A549 (cell line): ENCODE results near the gene DLK2. TPM values are rescaled to one million over a fixed set of nuclear protein-coding genes. Genes with fewer than 3 reads are reported as not detected.

Source experiments
- ATAC-seq, 2 experiments: fragments of 200-7000 bp in 1 of 2; fragments of >200 bp in 1 of 2; cut with Nextera tagmentation in 1 of 2; cut with Tn5 transposase in 1 of 2; 3 replicates each; pipeline versions ENCODE4 v1.8.0 to v1.9.1; 2018 to 2020; ENCODE audit warnings: mild to moderate bottlenecking in 1 of 2, moderate library complexity in 1 of 2
- CTCF ChIA-PET: fragments of 300-600 bp; sonication (Branson Sonifier 250); formaldehyde crosslinking; extraction: SDS; loops from one replicate; lab custom pipeline; 2021; ENCODE audit warnings: antibody characterized with exemption, inconsistent platforms; lab: Yijun Ruan, JAX
- POLR2A ChIA-PET: fragments of 350-600 bp; formaldehyde crosslinking; extraction: SDS; loops from one replicate; lab custom pipeline; 2021; ENCODE audit warnings: antibody characterized with exemption, inconsistent platforms; lab: Yijun Ruan, JAX
- DNase-seq, 2 experiments: peaks; one replicate each; pipeline versions ENCODE4 v3.0.0 to v3.0.0-alpha.2; 2011 to 2016; ENCODE audit warnings: low read depth in 1 of 2, low spot score in 1 of 2
- FAIRE-seq: peaks from 2 replicates; lab custom pipeline; 2011; peaks lifted over from hg19 to GRCh38; lab: Jason Lieb, UNC
- H3K27ac ChIP-seq, 2 experiments: fragments of >200 bp; sonication (Bioruptor Twin); formaldehyde crosslinking; 3 replicates each; pipeline ENCODE4 v1.5.1; 2016 to 2017
- H3K4me1 ChIP-seq: fragments of >200 bp; sonication (Bioruptor Twin); formaldehyde crosslinking; 3 replicates; pipeline ENCODE4 v1.6.1; 2016
- H3K4me2 ChIP-seq: fragments of >200 bp; sonication (Bioruptor Twin); formaldehyde crosslinking; 3 replicates; pipeline ENCODE4 v1.6.1; 2016
- H3K4me3 ChIP-seq: fragments of >200 bp; sonication (Bioruptor Twin); formaldehyde crosslinking; 3 replicates; pipeline ENCODE4 v1.5.1; 2016
- H3K9me3 ChIP-seq: fragments of >200 bp; sonication (Bioruptor Twin); formaldehyde crosslinking; 3 replicates; pipeline ENCODE4 v1.6.1; 2016
- BHLHE40 ChIP-seq: IDR thresholded peaks from 2 replicates; pipeline ENCODE4 v1.6.1; 2012; ENCODE audit warnings: low read depth, low read length, inconsistent platforms
- CBX2 ChIP-seq: fragments of 200-600 bp; sonication (generic); IDR thresholded peaks from 2 replicates; pipeline ENCODE4 v1.6.1; 2016; ENCODE audit warnings: low read depth, mild to moderate bottlenecking, borderline replicate concordance
- CEBPB ChIP-seq, 2 experiments: fragments of >200 bp in 1 of 2; sonication (Bioruptor Twin) in 1 of 2; formaldehyde crosslinking in 1 of 2; IDR thresholded peaks; 2 replicates each; pipeline ENCODE4 v1.6.1; 2012 to 2016
- CHD4 ChIP-seq: fragments of 200-600 bp; sonication (generic); IDR thresholded peaks from 2 replicates; pipeline ENCODE4 v1.6.1; 2016; ENCODE audit warnings: antibody characterized with exemption, mild to moderate bottlenecking, borderline replicate concordance
- ESRRA ChIP-seq: fragments of 150-350 bp; IDR thresholded peaks from 2 replicates; pipeline ENCODE4 v1.6.1; 2014; ENCODE audit warnings: mild to moderate bottlenecking, low read length, borderline replicate concordance
- FOSB ChIP-seq: fragments of 250-450 bp; sonication (Bioruptor Pico); IDR thresholded peaks from 2 replicates; pipeline ENCODE4 v1.5.0; 2020; ENCODE audit warnings: mild to moderate bottlenecking, moderate library complexity
- FOSL2 ChIP-seq, 2 experiments: fragments of 450-650 bp in 1 of 2; fragments of >200 bp in 1 of 2; sonication (Bioruptor Twin) in 1 of 2; formaldehyde crosslinking; IDR thresholded peaks; 2 replicates each; pipeline versions ENCODE4 v1.5.0 to v1.6.1; 2016 to 2020; ENCODE audit warnings: mild to moderate bottlenecking in 1 of 2, moderate library complexity in 1 of 2
- FOXS1 ChIP-seq: fragments of 250-450 bp; sonication (Bioruptor Pico); IDR thresholded peaks from 2 replicates; pipeline ENCODE4 v1.5.0; 2020; ENCODE audit warnings: mild to moderate bottlenecking, moderate library complexity
- GATA3 ChIP-seq: IDR thresholded peaks from 2 replicates; pipeline ENCODE4 v1.6.1; 2012; ENCODE audit warnings: borderline replicate concordance
- HDAC2 ChIP-seq: fragments of 200-600 bp; sonication (generic); IDR thresholded peaks from 2 replicates; pipeline ENCODE4 v1.6.1; 2016
- HEYL ChIP-seq: fragments of 250-450 bp; sonication (Bioruptor Pico); IDR thresholded peaks from 2 replicates; pipeline ENCODE4 v1.8.0; 2021; ENCODE audit warnings: mild to moderate bottlenecking, moderate library complexity
- HOXA7 ChIP-seq: fragments of 250-450 bp; sonication (Bioruptor Pico); IDR thresholded peaks from 2 replicates; pipeline ENCODE4 v1.5.0; 2020; ENCODE audit warnings: mild to moderate bottlenecking, moderate library complexity
- JUNB ChIP-seq: fragments of >200 bp; sonication (Bioruptor Twin); formaldehyde crosslinking; IDR thresholded peaks from 2 replicates; pipeline ENCODE4 v1.6.1; 2016
- KDM1A ChIP-seq: fragments of 200-600 bp; sonication (generic); IDR thresholded peaks from 2 replicates; pipeline ENCODE4 v1.6.1; 2016; ENCODE audit warnings: low read depth, mild to moderate bottlenecking
- KDM5A ChIP-seq: fragments of 200-600 bp; sonication (generic); IDR thresholded peaks from 2 replicates; pipeline ENCODE4 v1.6.1; 2016; ENCODE audit warnings: antibody characterized with exemption, mild to moderate bottlenecking
- MAZ ChIP-seq: fragments of 150-350 bp; IDR thresholded peaks from 2 replicates; pipeline ENCODE4 v1.6.1; 2014; ENCODE audit warnings: antibody characterized with exemption, low read depth, low read length, borderline replicate concordance
- NPAS2 ChIP-seq: fragments of 250-450 bp; sonication (Bioruptor Pico); IDR thresholded peaks from 2 replicates; pipeline ENCODE4 v1.8.0; 2022; ENCODE audit warnings: mild to moderate bottlenecking, moderate library complexity, borderline replicate concordance
- NR3C1 ChIP-seq: fragments of >200 bp; sonication (Bioruptor Twin); formaldehyde crosslinking; IDR thresholded peaks from 3 replicates; pipeline ENCODE4 v1.6.1; 2017
- PHF8 ChIP-seq: fragments of 200-600 bp; sonication (generic); IDR thresholded peaks from 2 replicates; pipeline ENCODE4 v1.6.1; 2016; ENCODE audit warnings: low read depth, mild to moderate bottlenecking, antibody characterized with exemption, moderate library complexity, borderline replicate concordance
- RAD21 ChIP-seq, 2 experiments: fragments of >200 bp in 1 of 2; sonication (Bioruptor Twin) in 1 of 2; formaldehyde crosslinking in 1 of 2; IDR thresholded peaks in 1 of 2; conservative IDR thresholded peaks in 1 of 2; 2 replicates in 1 of 2; 3 replicates in 1 of 2; pipeline ENCODE4 v1.6.1; 2012 to 2018; ENCODE audit warnings: inconsistent platforms in 1 of 2
- RARB ChIP-seq: fragments of 250-450 bp; sonication (Bioruptor Pico); IDR thresholded peaks from 2 replicates; pipeline ENCODE4 v1.8.0; 2021; ENCODE audit warnings: mild to moderate bottlenecking, moderate library complexity
- RNF2 ChIP-seq: fragments of 200-600 bp; sonication (generic); IDR thresholded peaks from 2 replicates; pipeline ENCODE4 v1.6.1; 2016; ENCODE audit warnings: low read depth, mild to moderate bottlenecking, antibody characterized with exemption, moderate library complexity, borderline replicate concordance
- ZNF302 ChIP-seq: fragments of 250-450 bp; sonication (Bioruptor Pico); IDR thresholded peaks from 2 replicates; pipeline ENCODE4 v1.9.0; 2021; ENCODE audit warnings: inconsistent platforms, mild to moderate bottlenecking, moderate library complexity
- WGBS: methylation state at CpG from one replicate; pipeline ENCODE4 v1.1.6; 2017; ENCODE audit errors: missing lambda C conversion rate; 5-methylcytosine and 5-hydroxymethylcytosine counted together
- polyA plus RNA-seq, 4 experiments: library from polyadenylated mRNA; depleted of rRNA in 3 of 4; stranded (reverse); fragments of >200 nt; fragmentation: RNase III in 1 of 4; extraction: RNeasy Plus Mini Kit Qiagen cat#74134 plus additional on column Dnase treatment in 1 of 4; gene quantifications; 2 replicates in 3 of 4; 3 replicates in 1 of 4; pipeline ENCODE4 v1.2.3, GENCODE V29; 2011 to 2017
- TF ChIP-seq, protein P1 (sequence below): IDR thresholded peaks from 2 replicates; pipeline ENCODE4 v1.6.1; 2012
- TF ChIP-seq, protein P2 (sequence below): fragments of 250-450 bp; sonication (Bioruptor Pico); IDR thresholded peaks from 2 replicates; pipeline ENCODE4 v1.5.0; 2021; ENCODE audit warnings: mild to moderate bottlenecking, moderate library complexity, borderline replicate concordance
- TF ChIP-seq, protein P3 (sequence below): fragments of >200 bp; sonication (Bioruptor Twin); formaldehyde crosslinking; IDR thresholded peaks from 3 replicates; pipeline ENCODE4 v1.5.1; 2016
- TF ChIP-seq, protein P4 (sequence below): fragments of 450-650 bp; IDR thresholded peaks from 2 replicates; pipeline ENCODE4 v1.6.1; 2014; ENCODE audit warnings: antibody characterized with exemption
- TF ChIP-seq, protein P5 (sequence below): fragments of >200 bp; sonication (Bioruptor Twin); formaldehyde crosslinking; IDR thresholded peaks from 3 replicates; pipeline ENCODE4 v1.6.1; 2016

Gene DLK2
- polyA plus RNA-seq, 2 of the 4 experiments (the other 2 are of a cell fraction) = 2.5 to 2.9 TPM

DNA sequence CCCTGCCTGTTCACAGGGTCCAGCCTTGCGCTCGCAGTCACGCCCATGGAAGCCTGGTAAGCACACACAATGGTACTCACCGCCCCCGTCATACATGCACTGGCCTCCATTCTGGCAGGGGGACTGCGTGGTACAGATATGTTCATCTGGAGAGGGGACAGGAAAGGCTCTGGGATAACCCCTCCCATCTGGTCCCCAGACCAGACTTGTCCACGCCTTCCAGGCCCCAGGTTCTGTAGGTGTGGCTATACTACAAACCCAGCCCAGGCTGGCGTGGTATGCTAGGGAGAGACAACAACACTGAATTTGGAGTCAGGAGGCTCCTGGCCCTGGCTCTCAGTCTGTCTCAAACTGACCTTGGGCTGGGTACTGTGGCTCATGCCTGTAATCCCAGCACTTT lies 3.4 kb downstream of the DLK2 start:
- H3K4me1 ChIP-seq = peaks cover 7% of the 10 kb centered on the region; the same call in 1 of the 3 replicates
- TF ChIP-seq ESRRA = no peak
- TF ChIP-seq GATA3 = no peak
- TF ChIP-seq NR3C1 = no peak
- no peak for TF ChIP-seq CHD4
- no peak for TF ChIP-seq KDM1A
- no peak for TF ChIP-seq ZNF302 (CRISPR knock-in tag)
- no peak for TF ChIP-seq BHLHE40
- TF ChIP-seq RARB (CRISPR knock-in tag) = no peak
- no peak for TF ChIP-seq KDM5A
- TF ChIP-seq, protein P1, sequence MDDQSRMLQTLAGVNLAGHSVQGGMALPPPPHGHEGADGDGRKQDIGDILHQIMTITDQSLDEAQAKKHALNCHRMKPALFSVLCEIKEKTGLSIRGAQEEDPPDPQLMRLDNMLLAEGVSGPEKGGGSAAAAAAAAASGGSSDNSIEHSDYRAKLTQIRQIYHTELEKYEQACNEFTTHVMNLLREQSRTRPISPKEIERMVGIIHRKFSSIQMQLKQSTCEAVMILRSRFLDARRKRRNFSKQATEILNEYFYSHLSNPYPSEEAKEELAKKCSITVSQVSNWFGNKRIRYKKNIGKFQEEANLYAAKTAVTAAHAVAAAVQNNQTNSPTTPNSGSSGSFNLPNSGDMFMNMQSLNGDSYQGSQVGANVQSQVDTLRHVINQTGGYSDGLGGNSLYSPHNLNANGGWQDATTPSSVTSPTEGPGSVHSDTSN = no peak
- no peak overlapping the region for H3K4me3 ChIP-seq
- H3K27ac ChIP-seq = no peak overlapping the region
- FAIRE-seq (no peak), ATAC-seq (no peak), DNase-seq (no peak)
- no peak overlapping the region for H3K4me2 ChIP-seq
- no peaks in the 10 kb centered on the region for H3K9me3 ChIP-seq
- WGBS = 97% methylated on average over 5 of the region's 8 CpGs
- ChIA-PET CTCF (interaction anchor here (1.8 to 8.4 kb wide), 4 partner anchors 8 to 55 kb away, joined by 7 to 62 read pairs (median 14); no protein-coding TSS in a partner anchor), POLR2A (no interaction called here)

DNA sequence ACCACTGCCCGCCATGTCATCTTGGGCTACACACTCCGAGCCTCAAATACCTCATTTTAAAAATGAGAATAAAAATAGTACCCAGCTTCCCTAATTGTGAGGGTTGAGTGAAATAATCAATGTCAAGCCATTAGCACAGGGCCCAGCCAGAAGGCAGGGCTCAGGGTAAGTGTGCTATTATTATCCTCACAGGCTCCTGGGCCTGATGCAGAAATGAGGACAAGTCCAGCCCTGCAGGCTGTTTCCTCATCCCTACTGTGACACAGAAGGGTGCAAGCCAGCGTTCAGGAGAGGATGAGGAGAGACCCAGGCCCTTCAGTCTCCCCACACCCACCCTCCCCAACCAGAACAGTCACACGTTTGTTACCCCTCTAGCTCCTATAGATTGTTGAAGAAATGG lies 4.0 kb downstream of the DLK2 start:
- FAIRE-seq = no peak
- WGBS = 81% methylated on average over 4 of the region's 4 CpGs
- Histone ChIP-seq H3K4me3 (no peak overlapping the region), H3K4me1 (peaks cover 4% of the 10 kb centered on the region; the same call in 1 of the 3 replicates), H3K27ac (no peak overlapping the region), H3K4me2 (no peak overlapping the region), H3K9me3 (no peaks in the 10 kb centered on the region)
- POLR2A ChIA-PET = no interaction called here
- TF ChIP-seq NPAS2 (CRISPR knock-in tag) (no peak), RAD21 (conservative IDR thresholded peaks at IDR 0.05 in 1 of 2, IDR thresholded peaks at IDR 0.05 in 1 of 2) (no peak)
- DNase-seq = no peak
- ATAC-seq = no peak
- CTCF ChIA-PET = interaction anchor here (1.1 to 1.8 kb wide), 3 partner anchors 21 to 55 kb away, joined by 4 to 7 read pairs (median 4); no protein-coding TSS in a partner anchor

DNA sequence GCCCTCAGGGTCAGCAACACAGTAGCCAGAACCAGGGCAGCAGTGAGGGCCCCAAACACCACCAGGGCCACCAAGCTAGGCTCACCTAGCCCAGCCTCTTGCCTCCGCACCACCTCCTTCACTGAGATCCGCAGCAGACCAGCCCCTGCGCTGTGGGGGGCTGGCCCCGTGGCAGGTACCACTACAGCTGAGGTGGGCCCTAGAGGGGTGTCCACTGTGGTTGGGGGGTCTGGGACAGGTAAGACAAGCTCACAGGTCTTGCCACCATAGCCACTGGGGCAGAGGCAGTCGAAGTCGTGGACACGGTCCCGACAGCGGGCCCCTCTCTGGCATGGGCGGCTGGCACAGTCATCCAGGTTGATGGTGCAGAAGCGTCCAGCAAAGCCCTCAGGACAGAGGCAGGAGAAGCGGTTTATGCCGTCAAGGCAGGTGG lies 4.6 kb downstream of the DLK2 start:
- CTCF ChIA-PET = interaction anchor here (1.1 to 1.8 kb wide), 3 partner anchors 20 to 56 kb away, joined by 4 to 7 read pairs (median 4); no protein-coding TSS in a partner anchor
- H3K4me2 ChIP-seq = no peak overlapping the region

DNA sequence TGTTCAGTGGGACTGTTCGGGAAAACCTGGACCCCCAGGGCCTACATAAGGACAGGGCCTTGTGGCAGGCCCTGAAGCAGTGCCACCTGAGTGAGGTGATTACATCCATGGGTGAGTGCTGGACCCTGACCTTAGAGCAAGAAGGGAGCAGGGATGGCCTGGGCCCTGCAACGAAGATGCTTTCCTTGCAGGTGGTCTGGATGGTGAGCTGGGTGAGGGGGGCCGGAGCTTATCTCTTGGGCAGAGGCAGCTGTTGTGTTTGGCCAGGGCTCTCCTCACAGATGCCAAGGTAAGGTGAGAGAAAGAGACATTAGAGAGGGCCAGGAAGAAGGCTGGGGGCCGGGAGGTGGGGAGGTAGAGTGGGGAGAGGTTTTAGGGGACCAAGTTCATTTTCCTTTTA lies 6.4 kb downstream of the DLK2 start:
- Histone ChIP-seq H3K4me2 (no peak overlapping the region), H3K4me3 (no peak overlapping the region), H3K4me1 (no peaks in the 10 kb centered on the region), H3K9me3 (no peaks in the 10 kb centered on the region), H3K27ac (no peak overlapping the region)
- DNase-seq (no peak), FAIRE-seq (no peak), ATAC-seq (no peak)
- 88% methylated on average over 2 of the region's 4 CpGs for WGBS
- CTCF ChIA-PET = interaction anchor here (0.7 to 3.1 kb wide), 4 partner anchors 8 to 58 kb away, joined by 3 to 20 read pairs (median 10); no protein-coding TSS in a partner anchor
- POLR2A ChIA-PET = no interaction called here
- TF ChIP-seq, protein P2, sequence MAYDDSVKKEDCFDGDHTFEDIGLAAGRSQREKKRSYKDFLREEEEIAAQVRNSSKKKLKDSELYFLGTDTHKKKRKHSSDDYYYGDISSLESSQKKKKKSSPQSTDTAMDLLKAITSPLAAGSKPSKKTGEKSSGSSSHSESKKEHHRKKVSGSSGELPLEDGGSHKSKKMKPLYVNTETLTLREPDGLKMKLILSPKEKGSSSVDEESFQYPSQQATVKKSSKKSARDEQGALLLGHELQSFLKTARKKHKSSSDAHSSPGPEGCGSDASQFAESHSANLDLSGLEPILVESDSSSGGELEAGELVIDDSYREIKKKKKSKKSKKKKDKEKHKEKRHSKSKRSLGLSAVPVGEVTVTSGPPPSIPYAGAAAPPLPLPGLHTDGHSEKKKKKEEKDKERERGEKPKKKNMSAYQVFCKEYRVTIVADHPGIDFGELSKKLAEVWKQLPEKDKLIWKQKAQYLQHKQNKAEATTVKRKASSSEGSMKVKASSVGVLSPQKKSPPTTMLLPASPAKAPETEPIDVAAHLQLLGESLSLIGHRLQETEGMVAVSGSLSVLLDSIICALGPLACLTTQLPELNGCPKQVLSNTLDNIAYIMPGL (CRISPR knock-in tag) = no peak
- TF ChIP-seq, protein P3, sequence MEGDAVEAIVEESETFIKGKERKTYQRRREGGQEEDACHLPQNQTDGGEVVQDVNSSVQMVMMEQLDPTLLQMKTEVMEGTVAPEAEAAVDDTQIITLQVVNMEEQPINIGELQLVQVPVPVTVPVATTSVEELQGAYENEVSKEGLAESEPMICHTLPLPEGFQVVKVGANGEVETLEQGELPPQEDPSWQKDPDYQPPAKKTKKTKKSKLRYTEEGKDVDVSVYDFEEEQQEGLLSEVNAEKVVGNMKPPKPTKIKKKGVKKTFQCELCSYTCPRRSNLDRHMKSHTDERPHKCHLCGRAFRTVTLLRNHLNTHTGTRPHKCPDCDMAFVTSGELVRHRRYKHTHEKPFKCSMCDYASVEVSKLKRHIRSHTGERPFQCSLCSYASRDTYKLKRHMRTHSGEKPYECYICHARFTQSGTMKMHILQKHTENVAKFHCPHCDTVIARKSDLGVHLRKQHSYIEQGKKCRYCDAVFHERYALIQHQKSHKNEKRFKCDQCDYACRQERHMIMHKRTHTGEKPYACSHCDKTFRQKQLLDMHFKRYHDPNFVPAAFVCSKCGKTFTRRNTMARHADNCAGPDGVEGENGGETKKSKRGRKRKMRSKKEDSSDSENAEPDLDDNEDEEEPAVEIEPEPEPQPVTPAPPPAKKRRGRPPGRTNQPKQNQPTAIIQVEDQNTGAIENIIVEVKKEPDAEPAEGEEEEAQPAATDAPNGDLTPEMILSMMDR = no peak
- TF ChIP-seq RNF2 = no peak
- TF ChIP-seq FOSB = no peak
- TF ChIP-seq, protein P4, sequence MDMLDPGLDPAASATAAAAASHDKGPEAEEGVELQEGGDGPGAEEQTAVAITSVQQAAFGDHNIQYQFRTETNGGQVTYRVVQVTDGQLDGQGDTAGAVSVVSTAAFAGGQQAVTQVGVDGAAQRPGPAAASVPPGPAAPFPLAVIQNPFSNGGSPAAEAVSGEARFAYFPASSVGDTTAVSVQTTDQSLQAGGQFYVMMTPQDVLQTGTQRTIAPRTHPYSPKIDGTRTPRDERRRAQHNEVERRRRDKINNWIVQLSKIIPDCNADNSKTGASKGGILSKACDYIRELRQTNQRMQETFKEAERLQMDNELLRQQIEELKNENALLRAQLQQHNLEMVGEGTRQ = no peak
- TF ChIP-seq, protein P5, sequence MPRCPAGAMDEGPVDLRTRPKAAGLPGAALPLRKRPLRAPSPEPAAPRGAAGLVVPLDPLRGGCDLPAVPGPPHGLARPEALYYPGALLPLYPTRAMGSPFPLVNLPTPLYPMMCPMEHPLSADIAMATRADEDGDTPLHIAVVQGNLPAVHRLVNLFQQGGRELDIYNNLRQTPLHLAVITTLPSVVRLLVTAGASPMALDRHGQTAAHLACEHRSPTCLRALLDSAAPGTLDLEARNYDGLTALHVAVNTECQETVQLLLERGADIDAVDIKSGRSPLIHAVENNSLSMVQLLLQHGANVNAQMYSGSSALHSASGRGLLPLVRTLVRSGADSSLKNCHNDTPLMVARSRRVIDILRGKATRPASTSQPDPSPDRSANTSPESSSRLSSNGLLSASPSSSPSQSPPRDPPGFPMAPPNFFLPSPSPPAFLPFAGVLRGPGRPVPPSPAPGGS = no peak
- TF ChIP-seq MAZ = no peak

More for the DNA sequence above, 4.6 kb downstream of the DLK2 start:
- ATAC-seq = no peak
- no peaks in the 10 kb centered on the region for H3K4me1 ChIP-seq
- TF ChIP-seq PHF8 (no peak), FOSL2 (IDR thresholded peaks at IDR 0.05) (no peak), FOSL2 (CRISPR knock-in tag; IDR thresholded peaks at IDR 0.05) (no peak), HOXA7 (CRISPR knock-in tag) (no peak), FOSB (no peak), HEYL (CRISPR knock-in tag) (no peak), CBX2 (no peak), HDAC2 (no peak), JUNB (no peak), CEBPB (IDR thresholded peaks at IDR 0.05) (no peak), KDM1A (no peak), FOXS1 (no peak), KDM5A (no peak), MAZ (no peak)
- 100% methylated on average over 2 of the region's 13 CpGs for WGBS
- no peak for FAIRE-seq
- POLR2A ChIA-PET = no interaction called here
- no peaks in the 10 kb centered on the region for H3K9me3 ChIP-seq
- H3K27ac ChIP-seq = no peak overlapping the region
- DNase-seq = no peak
- H3K4me3 ChIP-seq = no peak overlapping the region
